H9 (cell line): ENCODE measurements around the gene ARSI. TPM values are rescaled to one million over a fixed set of nuclear protein-coding genes. Genes with fewer than 3 reads are reported as not detected.

ENCODE experiments used
- DNase-seq: peaks from one replicate; pipeline ENCODE4 v3.0.0-alpha.2; 2017
- H2AFZ ChIP-seq: one replicate; pipeline ENCODE4 v1.6.1; 2013; ENCODE audit warnings: mild to moderate bottlenecking, low read length, control low read depth, moderate library complexity
- H2AK5ac ChIP-seq: 2 replicates; pipeline ENCODE4 v1.6.1; 2013; ENCODE audit warnings: low read length, control low read depth, mixed read lengths; ENCODE audit not compliant: insufficient read length
- H2BK120ac ChIP-seq: one replicate; pipeline ENCODE4 v1.6.1; 2013; ENCODE audit warnings: low read depth, mild to moderate bottlenecking, low read length, control low read depth, inconsistent platforms; ENCODE audit not compliant: poor library complexity, severe bottlenecking
- H2BK12ac ChIP-seq: 2 replicates; pipeline ENCODE4 v1.6.1; 2013; ENCODE audit warnings: low read length, control low read depth, mixed read lengths, low read depth; ENCODE audit not compliant: insufficient read length
- H2BK15ac ChIP-seq: 2 replicates; pipeline ENCODE4 v1.6.1; 2013; ENCODE audit warnings: low read depth, low read length, control low read depth
- H2BK20ac ChIP-seq: one replicate; pipeline ENCODE4 v1.6.1; 2013; ENCODE audit warnings: low read depth, mild to moderate bottlenecking, low read length, control low read depth, inconsistent platforms; ENCODE audit not compliant: poor library complexity, severe bottlenecking
- H2BK5ac ChIP-seq: 2 replicates; pipeline ENCODE4 v1.6.1; 2013; ENCODE audit warnings: low read length, control low read depth, mixed read lengths; ENCODE audit not compliant: insufficient read length
- H3K14ac ChIP-seq: 2 replicates; pipeline ENCODE4 v1.6.1; 2013; ENCODE audit warnings: low read length, control low read depth; ENCODE audit not compliant: insufficient read depth
- H3K18ac ChIP-seq: 2 replicates; pipeline ENCODE4 v1.6.1; 2013; ENCODE audit warnings: low read depth, mild to moderate bottlenecking, mixed read lengths, low read length, control low read depth; ENCODE audit not compliant: insufficient read length
- H3K23ac ChIP-seq: 2 replicates; pipeline ENCODE4 v1.6.1; 2013; ENCODE audit warnings: low read length, control low read depth, mixed read lengths, low read depth; ENCODE audit not compliant: insufficient read length
- H3K23me2 ChIP-seq: 2 replicates; pipeline ENCODE4 v1.6.1; 2013; ENCODE audit warnings: low read depth, mild to moderate bottlenecking, mixed read lengths, low read length, control low read depth; ENCODE audit not compliant: insufficient read length, poor library complexity, severe bottlenecking
- H3K27ac ChIP-seq: 2 replicates; pipeline ENCODE4 v1.5.1; 2013; ENCODE audit warnings: low read length, control low read depth, mixed read lengths, low read depth; ENCODE audit not compliant: insufficient read length
- H3K27me3 ChIP-seq: 2 replicates; pipeline ENCODE4 v1.6.1; 2013; ENCODE audit warnings: low read length, control low read depth, inconsistent platforms; ENCODE audit not compliant: insufficient read depth
- H3K4ac ChIP-seq: 2 replicates; pipeline ENCODE4 v1.6.1; 2013; ENCODE audit warnings: low read depth, mild to moderate bottlenecking, control low read depth, inconsistent platforms, low read length, moderate library complexity
- H3K4me1 ChIP-seq: 2 replicates; pipeline ENCODE4 v1.6.1; 2013; ENCODE audit warnings: low read length, control low read depth, inconsistent platforms; ENCODE audit not compliant: insufficient read depth
- H3K4me2 ChIP-seq: 2 replicates; pipeline ENCODE4 v1.6.1; 2013; ENCODE audit warnings: low read length, control low read depth, mixed read lengths; ENCODE audit not compliant: insufficient read length, insufficient read depth
- H3K56ac ChIP-seq: 2 replicates; pipeline ENCODE4 v1.6.1; 2013; ENCODE audit warnings: low read depth, mild to moderate bottlenecking, mixed read lengths, low read length, control low read depth; ENCODE audit not compliant: insufficient read length
- H3K79me1 ChIP-seq: 2 replicates; pipeline ENCODE4 v1.6.1; 2013; ENCODE audit warnings: low read depth, mild to moderate bottlenecking, moderate library complexity, low read length, control low read depth, inconsistent platforms; ENCODE audit not compliant: insufficient read depth, poor library complexity, severe bottlenecking
- H3K79me2 ChIP-seq: 2 replicates; pipeline ENCODE4 v1.6.1; 2013; ENCODE audit warnings: low read length, control low read depth, inconsistent platforms; ENCODE audit not compliant: insufficient read depth
- H3K9ac ChIP-seq: 2 replicates; pipeline ENCODE4 v1.6.1; 2013; ENCODE audit warnings: low read length, control low read depth, mixed read lengths; ENCODE audit not compliant: insufficient read length; ENCODE audit errors: extremely low read depth
- H3K9me3 ChIP-seq: one replicate; pipeline ENCODE4 v1.6.1; 2013; ENCODE audit warnings: low read depth, low read length, inconsistent platforms; ENCODE audit not compliant: control insufficient read depth
- H3T11ph ChIP-seq: one replicate; pipeline ENCODE4 v1.6.1; 2013; ENCODE audit warnings: mild to moderate bottlenecking, low read length, control low read depth, inconsistent platforms
- H4K20me1 ChIP-seq: one replicate; pipeline ENCODE4 v1.6.1; 2013; ENCODE audit not compliant: control insufficient read depth, insufficient read length, insufficient read depth
- H4K5ac ChIP-seq: 2 replicates; pipeline ENCODE4 v1.6.1; 2013; ENCODE audit warnings: low read depth, mild to moderate bottlenecking, mixed read lengths, low read length, control low read depth; ENCODE audit not compliant: insufficient read length
- H4K8ac ChIP-seq: replicated peaks from 2 replicates; pipeline ENCODE4 v1.6.1; 2013; ENCODE audit warnings: low read length, control low read depth, mixed read lengths, low read depth; ENCODE audit not compliant: insufficient read length
- H4K91ac ChIP-seq: 2 replicates; pipeline ENCODE4 v1.6.1; 2013; ENCODE audit warnings: low read depth, mild to moderate bottlenecking, moderate library complexity, mixed read lengths, low read length, control low read depth; ENCODE audit not compliant: insufficient read length
- H3K27ac Mint-ChIP-seq, 3 experiments: 2 replicates in 2 of 3; 3 replicates in 1 of 3; pipeline ENCODE4 v1.8.0; 2020 to 2021; ENCODE audit warnings: mixed read lengths in 3 of 3, mild to moderate bottlenecking in 1 of 3, moderate library complexity in 1 of 3
- H3K27me3 Mint-ChIP-seq: 2 replicates; pipeline ENCODE4 v1.8.0; 2021; ENCODE audit warnings: low read depth, mild to moderate bottlenecking, moderate library complexity, mixed read lengths
- H3K36me3 Mint-ChIP-seq, 3 experiments: 2 replicates in 2 of 3; 3 replicates in 1 of 3; pipeline ENCODE4 v1.8.0; 2020 to 2021; ENCODE audit warnings: low read depth in 3 of 3, mixed read lengths in 3 of 3; ENCODE audit not compliant: insufficient read depth in 1 of 3
- H3K4me1 Mint-ChIP-seq, 2 experiments: 2 replicates each; pipeline ENCODE4 v1.8.0; 2020; ENCODE audit warnings: mixed read lengths in 2 of 2
- H3K4me3 Mint-ChIP-seq, 2 experiments: 2 replicates in 1 of 2; 3 replicates in 1 of 2; pipeline ENCODE4 v1.8.0; 2020 to 2021; ENCODE audit warnings: mild to moderate bottlenecking in 2 of 2, mixed read lengths in 2 of 2, moderate library complexity in 1 of 2
- H3K9me3 Mint-ChIP-seq, 2 experiments: 2 replicates in 1 of 2; 3 replicates in 1 of 2; pipeline ENCODE4 v1.8.0; 2020; ENCODE audit warnings: mild to moderate bottlenecking in 2 of 2, mixed read lengths in 2 of 2, moderate library complexity in 1 of 2
- WGBS: extraction: QIAGEN DNeasy Blood & Tissue Kit; methylation state at CpG from one replicate; pipeline ENCODE4 v1.1.7; 2013; ENCODE audit warnings: missing lambda C conversion rate, low lambda C conversion rate, mixed read lengths; ENCODE audit not compliant: insufficient read length; ENCODE audit errors: extremely low coverage; 5-methylcytosine and 5-hydroxymethylcytosine counted together
- total RNA-seq: library from RNA; stranded (reverse); gene quantifications from 2 replicates; pipeline ENCODE4 v1.2.1, GENCODE V29; 2021
- TF ChIP-seq, protein P1 (sequence below): fragments of 200-600 bp; sonication (generic); conservative IDR thresholded peaks from 3 replicates; pipeline ENCODE4 v1.8.0; 2021; ENCODE audit warnings: antibody characterized with exemption, mild to moderate bottlenecking

ARSI gene
- total RNA-seq, 1 experiment from 2014 or later = 1.7 TPM

- Histone ChIP-seq H4K20me1 (no peaks in the 10 kb centered on the region), H3K9me3 (no peaks in the 10 kb centered on the region), H3K23me2 (no peaks in the 10 kb centered on the region), H3K9ac (no peak overlapping the region), H2AFZ (no peak overlapping the region), H3K27ac (no peak overlapping the region), H3K4me2 (no peak overlapping the region), H2BK12ac (no peak overlapping the region), H2BK120ac (no peak overlapping the region), H3K23ac (no peak overlapping the region), H2AK5ac (no peak overlapping the region), H4K91ac (no peak overlapping the region), H3K79me1 (no peaks in the 10 kb centered on the region), H3K4me1 (no peaks in the 10 kb centered on the region), H3K56ac (no peak overlapping the region), H3K4ac (no peak overlapping the region), H2BK20ac (no peak overlapping the region), H3K79me2 (no peaks in the 10 kb centered on the region), H3K14ac (no peak overlapping the region), H3K27me3 (no peaks in the 10 kb centered on the region), H4K8ac (no peak overlapping the region), H2BK5ac (no peak overlapping the region), H3K18ac (no peak overlapping the region), H4K5ac (no peak overlapping the region), H2BK15ac (no peak overlapping the region), H3T11ph (no peak overlapping the region)
- H3K27me3 Mint-ChIP-seq = peaks cover 18% of the 10 kb centered on the region
- no peaks in the 10 kb centered on the region for H3K9me3 Mint-ChIP-seq
- peaks cover 13 to 24% of the 10 kb centered on the region in 2 experiments for H3K4me1 Mint-ChIP-seq
- TF ChIP-seq, protein P1, sequence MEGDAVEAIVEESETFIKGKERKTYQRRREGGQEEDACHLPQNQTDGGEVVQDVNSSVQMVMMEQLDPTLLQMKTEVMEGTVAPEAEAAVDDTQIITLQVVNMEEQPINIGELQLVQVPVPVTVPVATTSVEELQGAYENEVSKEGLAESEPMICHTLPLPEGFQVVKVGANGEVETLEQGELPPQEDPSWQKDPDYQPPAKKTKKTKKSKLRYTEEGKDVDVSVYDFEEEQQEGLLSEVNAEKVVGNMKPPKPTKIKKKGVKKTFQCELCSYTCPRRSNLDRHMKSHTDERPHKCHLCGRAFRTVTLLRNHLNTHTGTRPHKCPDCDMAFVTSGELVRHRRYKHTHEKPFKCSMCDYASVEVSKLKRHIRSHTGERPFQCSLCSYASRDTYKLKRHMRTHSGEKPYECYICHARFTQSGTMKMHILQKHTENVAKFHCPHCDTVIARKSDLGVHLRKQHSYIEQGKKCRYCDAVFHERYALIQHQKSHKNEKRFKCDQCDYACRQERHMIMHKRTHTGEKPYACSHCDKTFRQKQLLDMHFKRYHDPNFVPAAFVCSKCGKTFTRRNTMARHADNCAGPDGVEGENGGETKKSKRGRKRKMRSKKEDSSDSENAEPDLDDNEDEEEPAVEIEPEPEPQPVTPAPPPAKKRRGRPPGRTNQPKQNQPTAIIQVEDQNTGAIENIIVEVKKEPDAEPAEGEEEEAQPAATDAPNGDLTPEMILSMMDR = no peak
- no peak for DNase-seq
- peak overlapping the region in 1 of 3 experiments; percentile 41; a peak in 1 of 7 replicates for H3K27ac Mint-ChIP-seq
- H3K4me3 Mint-ChIP-seq = no peak overlapping the region; a peak in 1 of 5 replicates
- WGBS = no CpG with 5 or more reads among the region's 3 CpGs
- no peaks in the 10 kb centered on the region for H3K36me3 Mint-ChIP-seq
These were observed 18.8 kb downstream of the ARSI start for GRCh38 chr5:150283904-150284303.
